Body of pancreas (tissue), 4 donors: Measurements from ENCODE around the gene UNC45B.

Source experiments
- CTCF ChIP-seq, 7 experiments: fragments of 450-650 bp in 4 of 7; fragments of 200-600 bp in 3 of 7; sonication (generic) in 3 of 7; IDR thresholded peaks; one replicate each; pipeline ENCODE4 v1.5.1; 2016 to 2019; ENCODE audit warnings: antibody characterized with exemption in 7 of 7
- POLR2A ChIP-seq, 3 donors: fragments of 450-650 bp; IDR thresholded peaks; one replicate each; pipeline ENCODE4 v1.6.1; 2016; ENCODE audit warnings: antibody characterized with exemption in 3 of 3, mild to moderate bottlenecking in 2 of 3

- TF ChIP-seq CTCF (IDR thresholded peaks at IDR 0.05): no peak
- TF ChIP-seq POLR2A (IDR thresholded peaks at IDR 0.05): no peak
These were observed 40.5 kb downstream of the UNC45B start for GRCh38 chr17:35188111-35188510.
